Muscle of arm (tissue), 12 donors: ENCODE results near the gene ARID1B. TPM values are rescaled to one million over a fixed set of nuclear protein-coding genes. Genes with fewer than 3 reads are reported as not detected.
"Not testable (repeated sequence)": the region's sequence is repeated elsewhere in the genome, so short reads cannot be mapped to it uniquely, and the experiment has no call there.

Experiments
- DNase-seq: peaks from one replicate; pipeline ENCODE4 v3.0.0-alpha.2; 2013
- polyA plus RNA-seq, 12 donors: library from polyadenylated mRNA; unstranded; fragments of 120-200 nt; gene quantifications; one replicate each; pipeline ENCODE4 v1.2.1, GENCODE V29; 2013; ENCODE audit not compliant: insufficient read length in 12 of 12

Gene ARID1B
- polyA plus RNA-seq, 12 donors: 54.3 to 377 (median 68.6) TPM

DNA sequence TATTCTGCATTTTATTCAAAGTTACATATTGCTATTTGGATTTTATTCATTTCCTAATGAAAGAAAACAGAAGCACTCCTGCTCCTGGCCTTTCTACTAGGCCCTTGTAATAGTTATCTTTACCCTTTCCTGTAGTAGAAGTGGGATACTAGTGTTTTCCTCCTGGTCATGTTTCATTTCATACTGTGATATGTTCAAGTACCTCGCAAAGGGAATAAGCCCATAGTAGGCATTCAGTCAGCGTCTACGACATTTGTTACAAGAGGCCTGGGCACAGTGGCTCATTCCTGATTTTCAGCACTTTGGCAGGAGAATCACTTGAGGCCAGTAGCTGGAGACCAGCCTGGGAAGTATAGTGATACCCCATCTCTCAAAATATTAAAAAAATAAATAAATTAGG, 154.1 kb downstream of the ARID1B start:
- DNase-seq: no peak

DNA sequence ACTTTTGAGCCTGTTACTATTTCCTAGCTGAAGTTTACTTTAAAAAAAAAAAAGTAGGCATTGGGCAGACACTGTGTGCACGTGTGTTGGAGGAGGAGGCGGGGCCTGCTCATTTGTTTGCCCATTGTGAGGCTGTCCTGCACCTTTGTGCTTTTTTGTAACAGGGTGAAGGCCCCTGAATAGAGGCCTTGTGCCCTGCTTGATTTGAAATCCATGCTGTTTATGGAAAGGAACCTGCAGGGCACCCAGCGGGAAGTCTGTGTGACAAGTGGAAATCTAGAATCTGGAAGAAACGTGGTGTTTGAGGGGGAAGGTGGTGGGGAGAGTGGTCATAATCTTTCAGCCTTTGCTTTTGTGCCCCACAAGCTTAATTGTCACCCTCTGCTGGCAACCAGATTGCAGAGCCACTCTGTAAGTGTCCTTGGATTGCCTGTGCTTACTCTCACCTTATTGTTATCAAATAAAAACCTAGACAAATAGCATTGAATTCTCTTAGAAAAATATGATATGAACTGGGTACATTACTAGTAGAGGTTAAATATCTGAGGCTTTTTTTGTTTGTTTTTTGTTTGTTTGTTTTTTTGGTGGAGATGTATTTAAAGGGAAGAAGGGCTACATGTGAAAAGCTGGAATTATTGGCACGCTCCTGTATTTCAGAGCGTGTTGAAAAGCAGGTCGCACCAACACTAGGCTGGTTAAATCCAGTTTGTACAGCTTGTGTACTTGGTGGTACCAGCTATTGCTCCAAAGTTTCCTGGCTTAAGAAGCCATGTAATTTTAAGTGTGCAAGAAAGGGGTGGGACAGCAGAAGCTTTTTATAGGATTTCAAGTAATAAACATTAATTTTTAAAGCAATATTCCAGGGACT, 156.3 kb downstream of the ARID1B start:
- DNase-seq: no peak

GRCh38 chr6:156934069-156934460, 156.9 kb downstream of the ARID1B start:
- DNase-seq: no peak

DNA sequence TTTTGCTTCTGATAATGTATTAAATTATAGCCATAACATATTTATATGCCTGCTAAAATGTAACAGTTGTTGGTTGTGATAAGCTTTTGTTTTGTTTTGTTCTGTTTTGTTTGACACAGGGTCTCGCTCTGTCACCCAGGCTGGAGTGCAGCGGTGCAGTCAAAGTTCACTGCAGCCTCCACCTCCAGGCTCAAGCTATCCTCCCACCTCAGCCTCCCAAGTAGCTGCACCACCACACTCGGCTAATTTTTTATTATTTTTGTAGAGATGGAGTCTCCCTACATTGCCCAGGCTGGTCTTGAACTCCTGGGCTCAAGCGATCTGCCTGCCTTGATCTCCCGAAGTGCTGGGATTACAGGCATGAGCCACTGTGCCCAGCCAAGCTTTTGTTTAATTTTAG, 157.8 kb downstream of the ARID1B start:
- no peak for DNase-seq

- no peak for DNase-seq
Observed at GRCh38 chr6:156938143-156938542, 161.0 kb downstream of the ARID1B start.

DNA sequence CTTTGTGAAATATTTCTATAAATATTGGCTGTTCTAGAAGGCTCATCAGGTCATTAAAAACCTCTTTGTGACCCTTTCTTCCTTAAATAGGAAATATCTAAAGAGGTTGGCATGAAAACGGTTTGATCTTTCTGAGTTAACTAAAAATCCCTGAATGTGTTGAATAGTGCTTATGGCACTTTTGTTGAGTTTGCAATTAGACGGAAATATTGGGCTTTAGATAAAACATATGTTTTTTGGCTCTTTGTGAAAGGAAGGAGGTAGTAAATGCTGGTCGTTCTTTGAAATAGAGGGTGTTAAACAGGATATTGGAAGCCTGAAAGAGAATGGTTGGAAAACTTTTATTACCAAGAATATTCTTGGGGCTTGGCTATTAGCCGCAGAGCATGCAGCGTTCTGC, 163.0 kb downstream of the ARID1B start:
- DNase-seq: no peak

GRCh38 chr6:156942266-156942665, 165.1 kb downstream of the ARID1B start:
- no peak for DNase-seq

- no peak for DNase-seq
Observed at GRCh38 chr6:156943166-156943565, 166.0 kb downstream of the ARID1B start.

- no peak for DNase-seq
Observed at GRCh38 chr6:156943816-156944215, 166.6 kb downstream of the ARID1B start.

GRCh38 chr6:156944412-156944811, 167.2 kb downstream of the ARID1B start:
- no peak for DNase-seq

DNA sequence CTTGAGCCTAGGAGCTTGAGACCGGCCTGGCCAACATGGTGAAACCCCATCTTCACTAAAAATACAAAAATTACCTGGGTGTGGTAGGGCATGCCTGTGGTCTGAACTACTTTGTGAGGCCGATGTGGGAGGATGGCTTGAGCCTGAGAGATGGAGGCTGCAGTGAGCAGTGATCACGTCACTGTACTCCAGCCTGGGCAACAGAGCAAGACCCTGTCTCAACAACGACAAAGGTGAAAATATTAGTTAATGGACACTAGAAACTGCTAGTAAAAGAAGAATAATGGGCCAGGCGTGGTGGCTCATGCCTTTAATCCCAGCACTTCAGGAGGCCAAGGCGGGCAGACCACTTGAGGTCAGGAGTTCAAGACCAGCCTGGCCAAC, 168.6 kb downstream of the ARID1B start:
- DNase-seq: not testable (repeated sequence)

- DNase-seq: no peak
Observed at GRCh38 chr6:156946370-156946936, 169.3 kb downstream of the ARID1B start.

DNA sequence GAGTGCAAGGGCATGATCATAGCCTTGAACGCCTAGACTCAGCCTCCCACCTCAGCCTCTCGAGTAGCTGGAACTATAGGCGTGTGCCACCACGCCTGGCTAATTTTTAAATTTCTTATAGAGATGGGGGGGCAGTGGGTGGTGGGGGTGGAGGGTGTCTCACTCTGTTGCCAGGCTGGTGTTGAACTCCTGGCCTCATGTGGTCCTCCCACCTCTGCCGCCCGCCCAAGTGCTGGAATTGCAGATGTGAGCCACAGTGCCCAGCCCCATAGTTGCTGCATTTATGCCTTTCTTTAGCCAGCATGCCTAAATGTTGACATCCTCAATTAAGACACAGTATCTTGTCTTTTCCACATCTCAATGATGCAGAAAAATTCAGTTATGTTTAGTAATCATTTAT, 171.1 kb downstream of the ARID1B start:
- no peak for DNase-seq

- DNase-seq: no peak
Observed at GRCh38 chr6:156948807-156949206, 171.6 kb downstream of the ARID1B start.

DNA sequence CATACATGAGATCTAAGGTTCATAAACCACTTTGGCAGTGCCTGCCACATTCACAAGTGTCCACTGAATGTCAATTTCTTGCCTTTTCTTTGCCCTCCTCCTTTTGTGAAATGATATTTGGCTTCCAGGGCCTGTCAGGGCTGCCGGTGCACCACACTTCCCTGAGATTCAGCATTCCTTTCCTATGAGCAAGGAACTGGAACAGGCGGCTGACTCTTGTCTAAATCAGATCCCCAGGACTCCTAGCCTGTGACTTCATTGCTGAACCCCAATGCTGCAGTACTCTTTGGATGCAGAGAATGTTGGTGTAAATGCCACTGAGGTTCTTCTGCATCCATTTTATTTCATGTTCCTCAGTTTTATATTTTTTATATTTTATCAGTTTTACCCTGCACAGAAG, 172.2 kb downstream of the ARID1B start:
- DNase-seq: no peak

DNA sequence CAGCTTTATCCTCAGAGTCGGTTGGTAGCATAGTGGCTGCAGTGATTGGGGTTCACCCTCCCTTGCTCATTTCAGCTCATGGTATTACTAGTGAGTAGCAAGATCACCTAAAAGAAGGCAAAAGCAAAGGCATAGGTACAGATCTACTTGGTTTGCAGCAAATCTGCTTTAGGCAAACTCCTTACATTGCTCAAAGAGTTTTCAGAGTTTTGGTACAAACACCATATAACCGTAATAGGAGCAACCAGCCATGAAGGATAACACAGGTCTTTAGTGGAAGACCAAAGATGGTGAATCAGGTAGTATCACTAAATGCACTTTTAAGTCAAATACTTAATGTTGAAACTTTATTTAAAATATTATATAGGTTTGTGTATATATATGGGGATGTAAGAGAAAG, 172.9 kb downstream of the ARID1B start:
- DNase-seq: no peak

GRCh38 chr6:156950531-156950930, 173.4 kb downstream of the ARID1B start:
- DNase-seq: no peak

DNA sequence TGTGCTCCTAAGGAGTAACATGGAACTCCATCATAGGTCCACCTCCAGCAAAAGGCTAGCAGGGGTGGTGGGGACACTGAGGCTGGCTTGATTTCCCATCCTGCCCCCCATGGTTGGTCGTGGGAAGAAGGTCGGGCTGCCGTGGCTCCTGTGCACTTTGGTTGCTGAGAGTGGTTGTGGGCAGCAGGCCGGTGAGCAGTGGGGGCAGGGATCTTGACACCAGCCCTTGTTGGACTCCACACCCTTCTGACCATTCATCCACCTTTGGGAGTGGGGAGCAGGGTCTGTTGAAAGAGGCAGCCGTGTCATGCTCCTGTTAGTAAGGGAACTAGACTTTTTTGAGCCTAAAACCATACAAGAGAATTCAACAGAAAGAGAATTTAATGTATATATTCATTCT, 175.2 kb downstream of the ARID1B start:
- no peak for DNase-seq

DNA sequence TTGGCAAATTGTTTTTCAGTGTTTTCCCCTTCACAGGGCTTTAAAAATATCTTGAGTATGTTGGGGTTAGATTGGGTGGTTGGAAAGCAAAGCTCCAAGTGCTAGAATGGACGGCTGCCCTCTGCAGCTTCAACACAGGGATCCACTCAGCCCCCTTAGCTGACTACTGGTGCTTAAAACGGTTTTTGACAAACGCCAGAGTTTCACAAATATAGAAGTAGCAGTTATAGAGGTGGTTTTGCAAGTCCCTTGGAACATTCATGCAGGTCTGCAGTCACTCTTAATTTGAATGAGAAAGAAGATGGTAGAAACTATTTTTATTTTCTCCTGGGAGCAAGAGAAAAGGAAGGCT, 175.9 kb downstream of the ARID1B start:
- DNase-seq: no peak

- peak; percentile 77 for DNase-seq
Observed at GRCh38 chr6:156953479-156954146, 176.4 kb downstream of the ARID1B start.

- no peak for DNase-seq
Observed at GRCh38 chr6:156954191-156954590, 177.0 kb downstream of the ARID1B start.

DNA sequence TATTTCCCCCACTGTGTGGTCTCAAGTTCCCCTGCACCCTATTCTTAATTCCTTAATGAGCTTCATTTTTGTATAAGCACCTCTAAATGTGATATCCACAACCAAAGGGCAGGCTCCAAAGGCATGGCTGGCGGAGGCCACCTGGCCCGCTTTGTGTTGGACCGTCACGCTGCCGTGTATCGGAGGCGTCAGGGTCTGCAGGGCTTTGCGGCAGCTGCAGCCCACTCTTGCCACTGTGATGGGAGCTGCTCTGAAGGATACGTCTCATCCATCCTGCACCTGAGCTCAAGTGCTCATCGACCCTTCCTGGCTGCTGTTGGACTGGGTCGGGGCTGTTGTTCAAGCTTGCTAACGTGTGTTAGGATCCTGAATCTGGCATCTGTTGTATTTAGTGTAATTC, 177.6 kb downstream of the ARID1B start:
- DNase-seq: no peak

- DNase-seq: no peak
Observed at GRCh38 chr6:156955494-156956183, 178.5 kb downstream of the ARID1B start.
